Gastroesophageal sphincter (tissue), 4 donors: Measurements from ENCODE around the gene HOXA6. TPM values are rescaled to one million over a fixed set of nuclear protein-coding genes. Genes with fewer than 3 reads are reported as not detected.

ENCODE experiments used
- ATAC-seq: fragments of 150-250 bp; one replicate; pipeline ENCODE4 v1.9.1; 2016; ENCODE audit warnings: mild to moderate bottlenecking, moderate library complexity
- H3K27ac ChIP-seq, 4 donors: fragments of 200-600 bp; sonication (generic) in 3 of 4; 1 replicate in 3 of 4; 2 replicates in 1 of 4; pipeline ENCODE4 v1.5.1; 2016 to 2019
- H3K27me3 ChIP-seq: fragments of 200-600 bp; sonication (generic); one replicate; pipeline ENCODE4 v1.5.1; 2019
- H3K36me3 ChIP-seq, 2 donors: fragments of 200-600 bp; sonication (generic); one replicate each; pipeline ENCODE4 v1.5.1; 2019; ENCODE audit warnings: control low read depth in 1 of 2
- H3K4me1 ChIP-seq, 3 donors: fragments of 200-600 bp; sonication (generic); 1 replicate in 2 of 3; 2 replicates in 1 of 3; pipeline ENCODE4 v1.5.1; 2016 to 2019; ENCODE audit warnings: control low read depth in 2 of 3
- H3K4me3 ChIP-seq, 2 donors: fragments of 200-600 bp; sonication (generic); one replicate each; pipeline ENCODE4 v1.5.1; 2019; ENCODE audit warnings: mild to moderate bottlenecking in 1 of 2, moderate library complexity in 1 of 2
- H3K9me3 ChIP-seq, 3 donors: fragments of 200-600 bp; sonication (generic); one replicate each; pipeline ENCODE4 v1.5.1; 2017 to 2019; ENCODE audit warnings: control low read depth in 2 of 3
- EP300 ChIP-seq: sonication (generic); formaldehyde crosslinking; IDR thresholded peaks from one replicate; pipeline ENCODE4 v1.6.1; 2017; ENCODE audit warnings: antibody characterized with exemption, mild to moderate bottlenecking
- POLR2A ChIP-seq, 2 donors: fragments of 450-650 bp; IDR thresholded peaks; one replicate each; pipeline ENCODE4 v1.6.1; 2017; ENCODE audit warnings: antibody characterized with exemption in 2 of 2, mild to moderate bottlenecking in 2 of 2, moderate library complexity in 1 of 2
- POLR2AphosphoS5 ChIP-seq: sonication (generic); formaldehyde crosslinking; IDR thresholded peaks from one replicate; pipeline ENCODE4 v1.6.1; 2017; ENCODE audit warnings: antibody characterized with exemption
- WGBS, 2 donors: methylation state at CpG; one replicate each; pipeline ENCODE4 v1.1.5; 2018; ENCODE audit warnings: low coverage in 1 of 2; 5-methylcytosine and 5-hydroxymethylcytosine counted together
- total RNA-seq, 4 donors: library from RNA; depleted of rRNA; stranded (reverse); fragments of >200 nt; gene quantifications; one replicate each; pipeline ENCODE4 v1.1.0, GENCODE V29; 2016
- TF ChIP-seq, protein P1 (sequence below), 4 experiments: fragments of 200-600 bp in 2 of 4; fragments of 450-650 bp in 2 of 4; sonication (generic) in 1 of 4; IDR thresholded peaks; one replicate each; pipeline ENCODE4 v1.5.1; 2017 to 2019; ENCODE audit warnings: antibody characterized with exemption in 4 of 4, mild to moderate bottlenecking in 2 of 4, moderate library complexity in 2 of 4

Gene HOXA6
- total RNA-seq, 4 donors from 2014 or later, result 0.46 to 12.7 TPM; not detected in 2

DNA sequence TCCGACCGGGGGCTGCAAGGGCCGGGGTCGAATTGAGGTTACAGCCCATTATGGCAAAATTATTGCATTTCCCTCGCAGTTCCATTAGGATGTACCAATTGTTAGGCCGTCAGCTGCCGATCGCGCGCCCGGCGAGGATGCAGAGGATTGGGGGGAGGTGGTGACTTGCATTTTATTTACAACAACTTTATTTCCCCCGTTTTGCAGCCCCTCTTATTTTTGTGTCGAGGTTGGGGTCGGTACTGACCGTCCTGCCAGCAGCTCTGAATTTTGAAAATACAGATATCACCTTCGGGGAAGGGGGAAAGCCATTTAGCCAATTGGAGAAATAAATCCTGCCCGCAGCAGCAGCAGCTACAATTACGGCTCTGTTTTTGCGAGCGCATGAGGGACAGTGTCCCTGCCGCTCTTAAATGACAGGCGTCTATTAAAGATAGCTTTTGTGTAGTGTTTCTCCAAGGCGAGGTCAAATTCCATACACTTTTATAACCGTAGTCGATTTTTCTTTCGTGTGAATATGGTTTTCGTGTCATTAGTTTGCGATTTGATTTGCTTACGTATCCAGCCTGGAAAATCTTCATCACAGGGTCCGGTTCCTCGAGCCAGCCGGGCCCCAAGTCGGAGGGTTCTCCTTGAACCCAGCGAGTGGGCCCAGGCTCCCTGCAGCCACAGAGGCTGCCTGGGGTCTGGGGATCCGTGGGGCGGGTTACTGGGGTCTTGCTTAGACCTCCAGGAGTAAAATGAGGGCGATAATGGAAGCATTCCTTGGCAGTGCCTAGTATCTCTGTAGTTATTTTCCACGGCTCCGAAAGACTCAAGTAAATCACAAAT lies 3.4 kb downstream of the HOXA6 start:
- Histone ChIP-seq H3K36me3 (no peaks in the 10 kb centered on the region), H3K27ac (peak overlapping the region in 3 of 4 donors; percentile 70 to 99 (median 90)), H3K9me3 (no peaks in the 10 kb centered on the region), H3K27me3 (peaks cover 28% of the 10 kb centered on the region), H3K4me1 (peaks cover 0 to 42% (median 0%) of the 10 kb centered on the region in 3 donors), H3K4me3 (peak overlapping the region in 1 of 2 donors; percentile 94)
- TF ChIP-seq, protein P1, sequence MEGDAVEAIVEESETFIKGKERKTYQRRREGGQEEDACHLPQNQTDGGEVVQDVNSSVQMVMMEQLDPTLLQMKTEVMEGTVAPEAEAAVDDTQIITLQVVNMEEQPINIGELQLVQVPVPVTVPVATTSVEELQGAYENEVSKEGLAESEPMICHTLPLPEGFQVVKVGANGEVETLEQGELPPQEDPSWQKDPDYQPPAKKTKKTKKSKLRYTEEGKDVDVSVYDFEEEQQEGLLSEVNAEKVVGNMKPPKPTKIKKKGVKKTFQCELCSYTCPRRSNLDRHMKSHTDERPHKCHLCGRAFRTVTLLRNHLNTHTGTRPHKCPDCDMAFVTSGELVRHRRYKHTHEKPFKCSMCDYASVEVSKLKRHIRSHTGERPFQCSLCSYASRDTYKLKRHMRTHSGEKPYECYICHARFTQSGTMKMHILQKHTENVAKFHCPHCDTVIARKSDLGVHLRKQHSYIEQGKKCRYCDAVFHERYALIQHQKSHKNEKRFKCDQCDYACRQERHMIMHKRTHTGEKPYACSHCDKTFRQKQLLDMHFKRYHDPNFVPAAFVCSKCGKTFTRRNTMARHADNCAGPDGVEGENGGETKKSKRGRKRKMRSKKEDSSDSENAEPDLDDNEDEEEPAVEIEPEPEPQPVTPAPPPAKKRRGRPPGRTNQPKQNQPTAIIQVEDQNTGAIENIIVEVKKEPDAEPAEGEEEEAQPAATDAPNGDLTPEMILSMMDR (IDR thresholded peaks at IDR 0.05), result peak in 1 of 4 experiments; percentile 9
- no peak for TF ChIP-seq POLR2AphosphoS5
- TF ChIP-seq POLR2A (IDR thresholded peaks at IDR 0.05), result no peak
- no peak for TF ChIP-seq EP300
- no peak for ATAC-seq
- WGBS, 2 donors, result 22 to 38% methylated on average over 10 to 30 of the region's 40 CpGs

GRCh38 chr7:27143023-27143949 lies 4.3 kb downstream of the HOXA6 start, which contains the start of gene HOXA5:
Gene HOXA5 (minus strand): TSS chr7:27143681. CDS start chr7:27143607, 74 bp downstream.
- Histone ChIP-seq H3K9me3 (no peaks in the 10 kb centered on the region), H3K4me1 (peaks cover 0 to 47% (median 0%) of the 10 kb centered on the region in 3 donors), H3K27me3 (peaks cover 19% of the 10 kb centered on the region), H3K4me3 (peak within 1 kb of the TSS; percentile 94 to 98), H3K27ac (peak within 1 kb of the TSS; percentile 90 to 100 (median 98)), H3K36me3 (no peaks in the 10 kb centered on the region)
- TF ChIP-seq POLR2AphosphoS5 (peak; percentile 98), EP300 (peak; percentile 22), POLR2A (IDR thresholded peaks at IDR 0.05) (peak; percentile 68 to 78)
- TF ChIP-seq, protein P1 (IDR thresholded peaks at IDR 0.05), result peak; percentile 93 to 99 (median 98)
- peak; percentile 91 for ATAC-seq
- 6 to 13% methylated on average over 14 to 21 of the region's 86 CpGs for WGBS, 2 donors

DNA sequence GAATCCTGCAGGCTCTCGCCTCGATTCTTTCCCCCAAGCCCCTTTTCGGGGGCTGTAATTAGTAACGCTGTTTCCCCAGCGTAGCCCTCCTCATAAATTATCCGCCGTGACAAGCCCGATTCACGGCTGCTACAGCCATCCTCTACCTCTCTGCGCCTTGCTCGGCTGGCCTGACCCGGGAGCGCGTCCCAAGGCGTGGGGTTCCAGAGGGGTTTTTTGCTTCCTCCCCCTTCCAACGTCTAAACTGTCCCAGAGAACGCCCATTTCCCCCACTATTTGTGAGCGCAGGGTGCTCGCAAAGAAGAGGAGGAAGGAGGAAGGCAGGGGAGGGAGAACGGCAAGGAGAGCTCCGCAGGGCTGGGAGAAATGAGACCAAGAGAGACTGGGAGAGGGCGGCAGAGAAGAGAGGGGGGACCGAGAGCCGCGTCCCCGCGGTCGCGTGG lies 5.0 kb downstream of the HOXA6 start:
- peak overlapping the region; percentile 90 to 100 (median 98) for H3K27ac ChIP-seq
- TF ChIP-seq POLR2AphosphoS5 (no peak), POLR2A (IDR thresholded peaks at IDR 0.05) (no peak), EP300 (no peak)
- TF ChIP-seq, protein P1 (IDR thresholded peaks at IDR 0.05), result no peak
- H3K27me3 ChIP-seq, result peaks cover 12% of the 10 kb centered on the region
- no peaks in the 10 kb centered on the region for H3K36me3 ChIP-seq
- ATAC-seq, result no peak
- 0 to 3% methylated on average over 7 to 24 of the region's 29 CpGs for WGBS, 2 donors
- H3K4me3 ChIP-seq, result peak overlapping the region; percentile 94 to 98
- H3K4me1 ChIP-seq, result peaks cover 0 to 47% (median 0%) of the 10 kb centered on the region in 3 donors
- no peaks in the 10 kb centered on the region for H3K9me3 ChIP-seq

DNA sequence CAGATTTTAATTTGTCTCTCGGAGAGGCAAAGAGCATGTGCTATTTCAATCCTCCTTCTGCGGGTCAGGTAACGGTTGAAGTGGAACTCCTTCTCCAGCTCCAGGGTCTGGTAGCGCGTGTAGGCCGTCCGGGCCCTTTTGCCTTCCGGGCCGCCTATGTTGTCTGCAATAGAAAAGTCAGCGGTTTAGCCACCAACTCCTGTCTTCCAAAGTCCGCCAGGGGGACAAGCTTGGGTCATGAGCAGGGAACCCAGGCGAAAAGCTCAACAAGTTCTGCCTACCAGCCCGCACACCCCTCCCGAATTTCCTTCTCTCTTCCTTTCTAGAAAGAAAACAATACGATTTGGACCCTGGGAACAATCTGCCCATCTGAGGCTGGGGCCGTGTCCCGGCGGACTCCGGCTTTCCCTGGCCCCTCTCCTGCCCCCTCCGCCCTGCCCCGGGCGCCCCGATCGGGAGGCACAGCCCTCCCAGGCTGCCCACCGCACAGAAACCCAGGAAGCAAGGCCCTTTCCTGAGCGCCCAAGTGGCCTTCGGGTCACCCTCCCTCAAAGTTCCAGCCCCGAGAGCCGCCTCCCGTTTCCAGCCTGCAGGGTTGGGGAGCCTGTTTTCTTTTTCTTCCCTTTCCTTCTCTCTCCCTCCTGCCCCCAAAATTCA lies 5.5 kb downstream of the HOXA6 start:
- H3K4me3 ChIP-seq, result peak overlapping the region; percentile 94 to 98
- peaks cover 7% of the 10 kb centered on the region for H3K27me3 ChIP-seq
- no peak for ATAC-seq
- peaks cover under 1 to 52% (median under 1%) of the 10 kb centered on the region in 3 donors for H3K4me1 ChIP-seq
- H3K9me3 ChIP-seq, result no peaks in the 10 kb centered on the region
- H3K36me3 ChIP-seq, result no peaks in the 10 kb centered on the region
- WGBS, 2 donors, result 13 to 14% methylated on average over 2 to 22 of the region's 30 CpGs
- H3K27ac ChIP-seq, result peak overlapping the region; percentile 90 to 100 (median 98)
- TF ChIP-seq, protein P1 (IDR thresholded peaks at IDR 0.05), result peak in 3 of 4 experiments; percentile 44 to 51 (median 51)
- TF ChIP-seq POLR2A (IDR thresholded peaks at IDR 0.05) (peak in 1 of 2 donors; percentile 20), EP300 (no peak), POLR2AphosphoS5 (peak; percentile 10)
